ENCODE results near the gene HMGCS2. TPM values are rescaled to one million over a fixed set of nuclear protein-coding genes. Genes with fewer than 3 reads are reported as not detected.

The HMGCS2 gene
- total and polyA plus RNA-seq, 12 donors, result 0.83 to 313 (median 11.2) TPM

DNA sequence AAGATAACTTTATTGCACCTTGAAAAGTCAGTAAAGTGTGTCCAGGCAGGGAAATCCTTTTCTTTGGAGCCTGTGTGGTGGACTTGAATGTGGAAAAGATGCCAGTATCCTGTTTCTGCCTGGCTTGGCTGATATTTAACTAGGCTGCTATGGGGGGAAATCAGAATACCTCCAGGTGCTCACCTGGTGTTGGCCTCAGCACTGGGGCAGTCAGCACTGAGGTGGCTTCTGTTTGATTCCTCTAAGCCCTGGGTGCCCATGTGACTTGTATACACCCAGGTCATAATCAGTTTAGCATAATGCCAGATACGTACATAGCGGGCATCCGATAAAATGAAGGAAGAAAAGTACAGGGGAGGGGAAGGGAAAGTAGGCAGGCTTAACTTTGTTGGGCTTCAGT, 49.7 kb downstream of the HMGCS2 start:
- TF ChIP-seq, protein P1, sequence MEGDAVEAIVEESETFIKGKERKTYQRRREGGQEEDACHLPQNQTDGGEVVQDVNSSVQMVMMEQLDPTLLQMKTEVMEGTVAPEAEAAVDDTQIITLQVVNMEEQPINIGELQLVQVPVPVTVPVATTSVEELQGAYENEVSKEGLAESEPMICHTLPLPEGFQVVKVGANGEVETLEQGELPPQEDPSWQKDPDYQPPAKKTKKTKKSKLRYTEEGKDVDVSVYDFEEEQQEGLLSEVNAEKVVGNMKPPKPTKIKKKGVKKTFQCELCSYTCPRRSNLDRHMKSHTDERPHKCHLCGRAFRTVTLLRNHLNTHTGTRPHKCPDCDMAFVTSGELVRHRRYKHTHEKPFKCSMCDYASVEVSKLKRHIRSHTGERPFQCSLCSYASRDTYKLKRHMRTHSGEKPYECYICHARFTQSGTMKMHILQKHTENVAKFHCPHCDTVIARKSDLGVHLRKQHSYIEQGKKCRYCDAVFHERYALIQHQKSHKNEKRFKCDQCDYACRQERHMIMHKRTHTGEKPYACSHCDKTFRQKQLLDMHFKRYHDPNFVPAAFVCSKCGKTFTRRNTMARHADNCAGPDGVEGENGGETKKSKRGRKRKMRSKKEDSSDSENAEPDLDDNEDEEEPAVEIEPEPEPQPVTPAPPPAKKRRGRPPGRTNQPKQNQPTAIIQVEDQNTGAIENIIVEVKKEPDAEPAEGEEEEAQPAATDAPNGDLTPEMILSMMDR (IDR thresholded peaks at IDR 0.05), result no peak
- 97 to 100% methylated on average over 3 of the region's 3 CpGs for WGBS, 2 donors
- no peaks in the 10 kb centered on the region for H3K9me3 ChIP-seq
- intact Hi-C loops (cut with DNase I), result loop anchor here in 1 of 10 donors (10.0 kb wide), 1 partner anchor 754 kb away; no protein-coding TSS in a partner anchor
- peaks cover 0 to 13% (median 0%) of the 10 kb centered on the region in 9 donors for H3K36me3 ChIP-seq
- H3K27me3 ChIP-seq, result peaks cover 0 to 3% (median 0%) of the 10 kb centered on the region in 7 donors
- peaks cover 0 to 9% (median 0%) of the 10 kb centered on the region in 9 donors for H3K4me1 ChIP-seq
- no peak for DNase-seq
- H3K4me3 ChIP-seq, result no peak overlapping the region
- no peak overlapping the region for H3K27ac ChIP-seq
- ATAC-seq, result no peak

DNA sequence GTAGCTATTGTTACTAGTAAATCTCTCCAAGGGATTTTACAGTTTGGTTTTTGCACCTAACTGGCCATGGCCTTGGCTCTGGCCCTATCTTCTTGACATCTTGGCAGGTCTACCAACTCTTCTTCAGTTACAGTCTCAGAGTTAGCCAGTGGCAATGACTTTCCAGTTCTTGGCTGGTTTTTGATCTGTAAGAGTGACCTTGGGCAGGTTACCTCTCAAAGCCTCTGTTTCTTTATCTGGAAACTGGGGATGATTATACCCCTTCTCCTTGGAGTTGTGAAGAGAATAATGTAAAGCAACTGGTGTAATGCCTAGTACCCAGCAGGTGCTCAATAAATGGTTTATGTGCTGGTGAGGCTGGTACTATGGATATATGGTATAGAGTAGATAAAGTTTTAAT, 50.3 kb downstream of the HMGCS2 start:
- Histone ChIP-seq H3K4me1 (peaks cover 0 to 9% (median 0%) of the 10 kb centered on the region in 9 donors), H3K9me3 (no peaks in the 10 kb centered on the region), H3K4me3 (no peak overlapping the region), H3K27me3 (peaks cover 0 to 4% (median 0%) of the 10 kb centered on the region in 7 donors), H3K36me3 (peaks cover 0 to 11% (median 0%) of the 10 kb centered on the region in 9 donors), H3K27ac (no peak overlapping the region)
- intact Hi-C loops (cut with DNase I), result loop anchor here in 1 of 10 donors (10.0 kb wide), 1 partner anchor 754 kb away; no protein-coding TSS in a partner anchor
- DNase-seq (no peak), ATAC-seq (no peak)
- TF ChIP-seq, protein P1 (IDR thresholded peaks at IDR 0.05), result no peak

DNA sequence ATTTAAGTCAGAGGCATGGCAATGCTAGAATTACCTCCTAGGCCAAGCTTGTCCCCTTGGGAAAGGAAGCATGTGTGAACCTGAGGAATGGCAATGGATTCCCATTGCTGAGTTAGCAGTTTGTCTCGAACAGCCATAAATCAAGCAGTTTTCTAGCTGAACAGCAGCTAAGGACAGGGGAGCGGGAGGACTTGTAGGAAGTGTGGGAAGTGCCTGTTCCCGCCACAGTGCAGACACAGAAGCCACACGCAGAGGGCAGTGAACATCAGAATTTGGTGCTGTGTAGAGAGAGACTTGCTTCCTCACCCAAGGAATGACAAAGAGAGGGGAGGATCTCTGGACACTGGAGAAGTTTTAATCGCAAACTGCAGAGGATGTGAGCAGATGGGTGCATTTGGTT, 53.2 kb downstream of the HMGCS2 start:
- no peak overlapping the region for H3K27ac ChIP-seq

DNA sequence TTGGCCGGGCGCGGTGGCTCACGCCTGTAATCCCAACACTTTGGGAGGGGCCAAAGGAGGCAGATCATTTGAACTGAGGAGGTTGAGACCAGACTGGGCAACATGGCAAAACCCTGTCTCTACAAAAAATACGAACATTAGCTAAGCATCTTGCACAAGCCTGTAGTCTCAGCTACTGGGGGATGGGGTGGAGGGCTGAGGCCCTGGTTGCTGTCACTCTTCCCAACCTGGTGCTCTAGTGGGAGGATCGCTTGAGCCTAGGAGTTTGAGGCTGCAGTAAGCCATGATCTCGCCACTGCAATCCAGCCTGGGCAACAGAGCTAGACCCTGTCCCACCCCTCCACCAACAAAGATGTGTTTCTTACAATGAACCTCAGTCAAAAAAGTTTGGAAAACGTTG, 54.1 kb downstream of the HMGCS2 start:
- H3K4me3 ChIP-seq, result peak overlapping the region in 2 of 10 donors; percentile 4 to 58
- peaks cover 0 to 28% (median 16%) of the 10 kb centered on the region in 7 donors for H3K27me3 ChIP-seq
- intact Hi-C loops (cut with DNase I), result loop anchor here in 1 of 10 donors (10.0 kb wide), 1 partner anchor 750 kb away; no protein-coding TSS in a partner anchor
- H3K9me3 ChIP-seq, result no peaks in the 10 kb centered on the region
- H3K36me3 ChIP-seq, result no peaks in the 10 kb centered on the region
- TF ChIP-seq, protein P1 (IDR thresholded peaks at IDR 0.05), result no peak
- peaks cover 0 to 26% (median 16%) of the 10 kb centered on the region in 9 donors for H3K4me1 ChIP-seq
- peak overlapping the region in 5 of 10 donors; percentile 4 to 71 (median 22) for H3K27ac ChIP-seq
- ATAC-seq (peak in 2 of 8 donors; percentile 29 to 32), DNase-seq (no peak)
- 83 to 88% methylated on average over 8 of the region's 8 CpGs for WGBS, 2 donors

More for the DNA sequence above, 53.2 kb downstream of the HMGCS2 start:
- Histone ChIP-seq H3K4me1 (peaks cover 0 to 26% (median 16%) of the 10 kb centered on the region in 9 donors), H3K27me3 (peaks cover 0 to 23% (median 16%) of the 10 kb centered on the region in 7 donors), H3K9me3 (no peaks in the 10 kb centered on the region), H3K36me3 (no peaks in the 10 kb centered on the region), H3K4me3 (no peak overlapping the region)
- ATAC-seq (no peak), DNase-seq (no peak)
- TF ChIP-seq, protein P1 (IDR thresholded peaks at IDR 0.05), result no peak
- WGBS, 2 donors, result 53 to 56% methylated on average over 5 of the region's 5 CpGs
- intact Hi-C loops (cut with DNase I), result loop anchor here in 1 of 10 donors (10.0 kb wide), 1 partner anchor 751 kb away; no protein-coding TSS in a partner anchor

All from heart right ventricle (tissue), 16 donors.